SH-SY5Y (cell line): ENCODE measurements around the gene BRPF1.

Experiments
- GATA2 ChIP-seq: IDR thresholded peaks from 2 replicates; pipeline ENCODE4 v1.6.1; 2011; ENCODE audit warnings: mild to moderate bottlenecking, low read depth, low read length
- GATA3 ChIP-seq: IDR thresholded peaks from 2 replicates; pipeline ENCODE4 v1.6.1; 2011; ENCODE audit warnings: low read depth, mild to moderate bottlenecking, low read length, moderate library complexity

- TF ChIP-seq GATA2 (no peak), GATA3 (no peak)
Measured at GRCh38 chr3:9742560-9742959, 11.0 kb downstream of the BRPF1 start.
